ENCODE data around the gene SOSTDC1. TPM values are rescaled to one million over a fixed set of nuclear protein-coding genes. Genes with fewer than 3 reads are reported as not detected.

SOSTDC1 gene
- total RNA-seq, 2 experiments from 2014 or later = not detected

DNA sequence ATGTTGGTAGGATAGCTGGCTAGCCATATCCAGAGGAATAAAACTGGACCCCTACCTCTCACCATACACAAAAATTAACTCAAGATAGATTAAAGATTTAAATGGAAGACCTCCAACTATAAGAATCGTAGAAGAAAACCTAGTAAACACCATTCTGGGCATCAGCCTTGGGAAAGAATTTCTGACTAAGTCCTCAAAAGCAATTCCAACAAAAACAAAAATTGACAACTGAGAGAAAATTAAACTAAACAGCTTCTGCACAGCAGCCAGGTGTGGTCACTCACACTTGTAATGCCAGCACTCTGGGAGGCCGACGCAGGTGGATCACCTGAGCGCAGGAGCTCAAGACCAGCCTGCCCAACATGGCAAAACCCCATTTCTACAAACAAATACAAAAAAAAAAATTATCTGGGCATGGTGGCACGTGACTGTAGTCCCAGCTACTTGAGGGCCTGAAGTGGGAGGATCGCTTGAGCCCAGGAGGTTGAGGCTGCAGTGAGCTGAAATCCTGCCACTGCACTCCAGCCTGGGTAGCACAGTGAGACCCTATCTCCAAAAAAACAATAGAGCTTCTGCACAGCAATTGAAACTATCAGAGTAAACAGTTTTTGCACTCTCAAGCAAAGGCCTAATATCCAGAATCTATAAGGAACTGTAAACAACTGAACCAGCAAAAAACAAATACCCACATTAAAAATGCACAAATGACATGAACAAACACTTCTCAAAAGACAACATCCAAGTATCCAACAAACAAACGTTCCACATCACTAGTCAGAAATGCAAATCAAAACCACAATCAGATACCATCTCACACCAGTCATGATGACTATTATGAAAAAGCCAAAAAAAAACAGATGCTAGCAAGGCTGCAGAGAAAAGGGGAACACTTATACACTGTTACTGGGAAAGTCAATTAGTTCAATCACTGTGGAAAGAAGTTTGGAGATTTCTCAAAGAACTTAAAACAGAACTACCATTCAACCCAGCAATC lies 49.0 kb downstream of the SOSTDC1 start:
- peaks cover 1% of the 10 kb centered on the region for H3K36me3 Mint-ChIP-seq
- ChIA-PET POLR2A (no interaction called here), CTCF (interaction anchor here (1.7 kb wide), 1 partner anchor 15 kb away, joined by 6 read pairs; no protein-coding TSS in a partner anchor)
- H3K4me1 Mint-ChIP-seq (ENCODE audit: low read depth) = peaks cover 15% of the 10 kb centered on the region
- no peak overlapping the region for H3K4me3 Mint-ChIP-seq
- intact Hi-C loops (cut with micrococcal nuclease) = no loop called here
- H3K27me3 Mint-ChIP-seq = peaks cover 3% of the 10 kb centered on the region
- H3K9me3 Mint-ChIP-seq = no peaks in the 10 kb centered on the region
- no peak for DNase-seq
- H3K27ac Mint-ChIP-seq = no peak overlapping the region

DNA sequence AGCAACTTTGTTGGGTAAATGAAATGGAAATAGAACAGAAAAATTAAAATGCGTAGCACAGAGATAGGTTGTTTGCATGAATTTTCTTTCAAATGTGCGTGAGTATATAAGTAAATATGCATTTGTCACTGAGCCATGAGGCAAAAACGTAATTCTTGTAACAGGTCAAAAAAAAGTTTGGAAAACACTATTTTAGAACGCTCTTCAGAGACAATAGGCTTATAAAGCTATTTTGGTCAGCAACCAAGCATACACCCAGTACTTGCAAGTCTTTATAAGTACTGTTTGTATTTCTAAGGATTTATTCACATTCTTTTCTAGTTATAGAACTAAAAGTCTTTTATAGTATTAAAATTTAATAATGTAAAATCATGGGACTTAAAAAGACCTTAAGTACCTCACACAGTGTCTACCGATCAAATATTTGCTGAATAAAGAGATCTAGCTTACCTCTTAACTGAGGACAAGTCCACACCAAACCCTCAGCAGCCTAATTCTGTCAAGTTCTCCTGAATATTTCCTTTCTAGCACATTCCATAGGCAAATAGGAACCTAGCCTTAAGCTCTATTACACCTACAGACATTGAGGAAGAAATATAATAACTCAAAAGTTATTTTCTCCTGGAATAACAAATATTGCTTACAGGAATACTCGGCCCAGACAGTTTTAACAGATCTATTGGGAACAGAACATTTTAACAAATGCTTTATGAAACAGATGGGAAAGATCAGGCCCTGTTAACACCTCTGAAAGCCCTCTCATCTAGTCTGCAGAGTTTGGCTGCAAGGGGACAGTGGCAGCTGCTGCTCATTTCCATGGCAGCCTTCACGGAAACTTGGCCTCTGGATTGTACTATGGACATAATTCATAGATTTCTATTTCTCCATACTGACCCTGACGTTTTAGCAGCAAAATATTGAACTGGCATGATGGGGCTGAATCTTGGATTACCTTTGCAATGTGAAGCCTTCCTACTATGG lies 53.0 kb downstream of the SOSTDC1 start:
- Mint-ChIP-seq H3K4me1 (ENCODE audit: low read depth) (peaks cover 2% of the 10 kb centered on the region), H3K4me3 (no peak overlapping the region), H3K9me3 (no peaks in the 10 kb centered on the region), H3K36me3 (no peaks in the 10 kb centered on the region), H3K27me3 (no peaks in the 10 kb centered on the region), H3K27ac (no peak overlapping the region)
- intact Hi-C loops (cut with micrococcal nuclease) = no loop called here
- CTCF ChIA-PET = no interaction called here
- POLR2A ChIA-PET = no interaction called here
- no peak for DNase-seq

Other genes starting within 250 kb of the SOSTDC1 start
- under 1 TPM; 0.53 to 0.59 TPM for gene CRPPA, start 44.2 kb downstream of the SOSTDC1 start, total RNA-seq
- gene LRRC72, start 61.1 kb upstream of the SOSTDC1 start, total RNA-seq = not detected
- gene ANKMY2, start 180.0 kb upstream of the SOSTDC1 start, total RNA-seq = 1 to 10 TPM; 7.8 to 8.4 TPM
- 10 to 100 TPM; 84.2 to 89.8 TPM for gene BZW2, start 180.4 kb upstream of the SOSTDC1 start, total RNA-seq

All from activated CD4-positive, alpha-beta memory T cell treated with anti-CD3 and anti-CD28 coated beads for 36 hours (primary cell).